Heart left ventricle (tissue), 16 donors: ENCODE data around the gene RTN3. TPM values are rescaled to one million over a fixed set of nuclear protein-coding genes. Genes with fewer than 3 reads are reported as not detected.

Experiments used
- ATAC-seq, 4 donors: fragments of 200-7000 bp; cut with Tn5 transposase; one replicate each; pipeline ENCODE4 v1.9.1; 2020 to 2022; ENCODE audit warnings: moderate library complexity in 4 of 4, mild to moderate bottlenecking in 3 of 4, moderate number of reproducible peaks in 1 of 4
- DNase-seq, 5 donors: peaks; one replicate each; pipeline ENCODE4 v3.0.0-alpha.2; 2020
- H3K27ac ChIP-seq, 12 donors: fragments of 200-600 bp; sonication (generic) in 4 of 12; one replicate each; pipeline versions ENCODE4 v1.5.0 to v1.8.0; 2016 to 2022; ENCODE audit warnings: mild to moderate bottlenecking in 2 of 12
- H3K27me3 ChIP-seq, 9 donors: fragments of 200-600 bp; sonication (generic) in 2 of 9; one replicate each; pipeline versions ENCODE4 v1.5.1 to v1.8.0; 2016 to 2022; ENCODE audit warnings: mild to moderate bottlenecking in 3 of 9
- H3K36me3 ChIP-seq, 9 donors: fragments of 200-600 bp; sonication (generic) in 2 of 9; one replicate each; pipeline versions ENCODE4 v1.5.0 to v1.8.0; 2018 to 2022; ENCODE audit warnings: mild to moderate bottlenecking in 2 of 9
- H3K4me1 ChIP-seq, 12 donors: fragments of 200-600 bp; sonication (generic) in 4 of 12; one replicate each; pipeline versions ENCODE4 v1.5.0 to v1.8.0; 2016 to 2022; ENCODE audit warnings: mild to moderate bottlenecking in 3 of 12
- H3K4me3 ChIP-seq, 12 donors: fragments of 200-600 bp; sonication (generic) in 4 of 12; one replicate each; pipeline versions ENCODE4 v1.5.0 to v1.8.0; 2017 to 2022; ENCODE audit warnings: mild to moderate bottlenecking in 9 of 12, moderate library complexity in 4 of 12
- H3K9me3 ChIP-seq, 12 donors: fragments of 200-600 bp; sonication (generic) in 4 of 12; one replicate each; pipeline versions ENCODE4 v1.5.0 to v1.8.0; 2016 to 2022; ENCODE audit warnings: mild to moderate bottlenecking in 1 of 12
- POLR2A ChIP-seq, 2 donors: fragments of 450-650 bp; IDR thresholded peaks; one replicate each; pipeline ENCODE4 v1.6.1; 2017; ENCODE audit warnings: antibody characterized with exemption in 2 of 2, mild to moderate bottlenecking in 2 of 2, moderate library complexity in 2 of 2
- WGBS, 4 donors: extraction: QIAGEN DNeasy Blood & Tissue Kit in 2 of 4; methylation state at CpG; one replicate each; pipeline versions ENCODE4 v1.1.5 to v1.1.7; 2013 to 2018; 5-methylcytosine and 5-hydroxymethylcytosine counted together
- intact Hi-C, 10 donors: fragments of 100-400 bp; cut with DNase I; formaldehyde crosslinking; loops; one replicate each; pipeline versions ENCODE4 v1.11.1 to v1.14.2; 2022
- polyA plus RNA-seq, 2 donors: library from polyadenylated mRNA; stranded (reverse); fragments of 200-250 nt; gene quantifications; one replicate each; pipeline ENCODE4 v1.2.3, GENCODE V29; 2013
- total RNA-seq, 9 donors: library from RNA; depleted of rRNA in 2 of 9; stranded (reverse); fragments of >200 nt in 2 of 9; fragmentation: NEBNext Ultra II Directional in 3 of 9; extraction: Animal tissue kit (Norgen Biotek cat#: 25700) in 3 of 9; gene quantifications; one replicate each; pipeline versions ENCODE4 v1.1.0 to v1.2.4, GENCODE V29; 2016 to 2023
- TF ChIP-seq, protein P1 (sequence below), 12 donors: fragments of 200-600 bp; sonication (generic) in 4 of 12; IDR thresholded peaks; one replicate each; pipeline versions ENCODE4 v1.5.0 to v1.8.0; 2018 to 2022; ENCODE audit warnings: antibody characterized with exemption in 12 of 12, mild to moderate bottlenecking in 5 of 12
- donor health status: ischemic (EF 13 %, LVEDD 7.1; RV severe dilation, severe dysfunction).
- donor health status: healthy with polysubstance abuse.
- donor health status: DM: no; HTN: yes; CAD: no.
- donor health status: DM: no; HTN: no; CAD: no.
- donor health status: ischemic (EF 25% LVEDD 6.9; RV normal size, moderate dysfunction).
- donor health status: ischemic (EF 25% LVEDD 5.7; RV mildly dilated, moderate dysfunction).
- donor health status: healthy.
- donor health status: DM: yes; HTN: yes; CAD: no.
- donor health status: ischemic (EF 35%, LVEDD 5.7; RV mildly dilated, moderate dysfunction).
- donor health status: nonischemic (EF 11% LVEDD 7.7; RV severe dilation, severe dysfunction).
- donor health status: DM: yes; HTN: yes; CAD: no.
- donor health status: PGD.
- donor health status: ischemic (EF 29% LVEDD 5.4; RV normal size, mild dysfunction).
- donor health status: nonischemic (EF 23%, LVEDD 6.1; RV moderate dilation, normal function).

RTN3 gene
- total and polyA plus RNA-seq, 11 donors: 31.2 to 82.9 (median 65.9) TPM

DNA sequence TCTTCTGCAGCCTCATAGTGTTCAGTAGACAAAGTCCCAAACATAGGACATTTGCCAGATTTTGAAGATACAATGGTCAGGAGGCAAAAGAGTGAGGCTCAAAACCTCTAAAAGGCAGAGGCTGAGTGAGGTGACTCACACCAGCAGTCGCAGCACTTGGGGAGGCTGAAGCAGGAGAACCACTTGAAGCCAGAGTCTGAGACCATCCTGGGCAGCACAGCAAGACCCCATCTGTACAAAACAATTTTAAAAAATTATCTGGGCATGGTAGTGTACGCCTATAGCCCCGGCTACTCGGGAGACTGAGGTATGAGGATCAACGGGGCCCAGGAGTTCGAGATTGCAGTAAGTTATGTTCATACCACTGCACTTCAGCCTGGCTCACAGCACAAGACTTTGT lies 101.4 kb downstream of the RTN3 start:
- 90 to 98% (median 96%) methylated on average over 6 of the region's 6 CpGs for whole genome bisulfite sequencing, 4 donors
- no peak for ATAC-seq

DNA sequence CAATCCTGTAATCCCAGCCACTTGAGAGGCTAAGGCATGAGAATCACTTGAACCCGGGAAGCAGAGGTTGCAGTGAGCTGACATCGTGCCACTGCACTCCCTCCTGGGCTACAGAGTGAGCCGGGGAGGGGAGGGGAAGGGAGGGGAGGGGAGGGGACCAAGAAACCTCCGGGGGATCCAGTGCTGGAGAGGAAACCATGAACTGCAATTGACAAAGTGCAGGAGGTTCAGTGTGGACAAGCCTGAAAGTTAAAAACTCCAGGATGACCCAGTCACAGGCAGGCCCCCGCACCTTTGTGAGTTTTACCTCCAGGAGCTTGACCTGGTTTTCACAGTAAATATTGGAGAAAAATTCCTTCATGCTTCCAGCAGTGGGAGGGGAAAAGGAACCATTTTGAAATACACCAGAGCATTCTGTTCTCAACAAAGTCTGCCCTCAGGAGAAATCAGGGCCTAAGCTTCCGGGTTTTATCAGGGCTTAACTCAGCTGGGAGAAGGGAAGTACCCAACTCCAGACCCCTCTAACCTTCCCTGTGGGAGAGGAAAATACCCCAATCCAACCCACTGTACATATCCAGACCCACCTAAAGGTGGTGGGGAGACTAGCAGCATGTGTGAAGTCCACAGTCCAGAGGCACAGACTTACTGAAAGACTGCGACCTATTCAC lies 102.8 kb downstream of the RTN3 start:
- H3K4me3 ChIP-seq: no peak overlapping the region
- H3K36me3 ChIP-seq: no peaks in the 10 kb centered on the region
- no peaks in the 10 kb centered on the region for H3K9me3 ChIP-seq
- intact Hi-C loops: no loop called here
- TF ChIP-seq, protein P1, sequence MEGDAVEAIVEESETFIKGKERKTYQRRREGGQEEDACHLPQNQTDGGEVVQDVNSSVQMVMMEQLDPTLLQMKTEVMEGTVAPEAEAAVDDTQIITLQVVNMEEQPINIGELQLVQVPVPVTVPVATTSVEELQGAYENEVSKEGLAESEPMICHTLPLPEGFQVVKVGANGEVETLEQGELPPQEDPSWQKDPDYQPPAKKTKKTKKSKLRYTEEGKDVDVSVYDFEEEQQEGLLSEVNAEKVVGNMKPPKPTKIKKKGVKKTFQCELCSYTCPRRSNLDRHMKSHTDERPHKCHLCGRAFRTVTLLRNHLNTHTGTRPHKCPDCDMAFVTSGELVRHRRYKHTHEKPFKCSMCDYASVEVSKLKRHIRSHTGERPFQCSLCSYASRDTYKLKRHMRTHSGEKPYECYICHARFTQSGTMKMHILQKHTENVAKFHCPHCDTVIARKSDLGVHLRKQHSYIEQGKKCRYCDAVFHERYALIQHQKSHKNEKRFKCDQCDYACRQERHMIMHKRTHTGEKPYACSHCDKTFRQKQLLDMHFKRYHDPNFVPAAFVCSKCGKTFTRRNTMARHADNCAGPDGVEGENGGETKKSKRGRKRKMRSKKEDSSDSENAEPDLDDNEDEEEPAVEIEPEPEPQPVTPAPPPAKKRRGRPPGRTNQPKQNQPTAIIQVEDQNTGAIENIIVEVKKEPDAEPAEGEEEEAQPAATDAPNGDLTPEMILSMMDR (IDR thresholded peaks at IDR 0.05): no peak
- no peak for TF ChIP-seq POLR2A (IDR thresholded peaks at IDR 0.05)
- H3K4me1 ChIP-seq: peaks cover 0 to 6% (median 0%) of the 10 kb centered on the region in 12 donors
- DNase-seq: no peak
- no peaks in the 10 kb centered on the region for H3K27me3 ChIP-seq
- ATAC-seq: no peak
- WGBS, 4 donors: 23 to 41% (median 38%) methylated on average over 7 of the region's 7 CpGs
- H3K27ac ChIP-seq: no peak overlapping the region

More for the DNA sequence above, 101.4 kb downstream of the RTN3 start:
- Histone ChIP-seq H3K36me3 (no peaks in the 10 kb centered on the region), H3K4me1 (peaks cover 0 to 8% (median 0%) of the 10 kb centered on the region in 12 donors), H3K4me3 (no peak overlapping the region), H3K27me3 (no peaks in the 10 kb centered on the region), H3K27ac (no peak overlapping the region), H3K9me3 (no peaks in the 10 kb centered on the region)
- TF ChIP-seq, protein P1 (IDR thresholded peaks at IDR 0.05): no peak
- TF ChIP-seq POLR2A (IDR thresholded peaks at IDR 0.05): no peak
- no peak for DNase-seq
- intact Hi-C loops: no loop called here

DNA sequence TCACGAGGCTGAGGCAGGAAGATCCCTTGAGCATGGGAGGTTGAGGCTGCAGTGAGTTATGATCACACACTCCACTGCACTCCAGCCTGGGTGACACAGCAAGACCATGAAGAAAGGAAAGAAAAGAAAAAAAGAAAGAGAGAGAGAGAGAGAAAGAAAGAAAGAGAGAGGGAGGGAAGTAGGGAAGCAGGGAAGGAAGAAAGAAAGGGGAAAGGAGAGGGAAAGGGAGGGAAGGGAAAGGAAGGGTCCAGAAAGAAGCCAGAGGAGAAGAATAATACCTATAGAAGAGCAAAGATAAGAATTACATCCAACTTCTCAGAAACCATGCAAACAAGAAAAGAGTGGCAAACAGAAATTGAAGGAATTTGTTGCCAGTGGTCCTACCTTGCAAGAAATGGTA lies 104.5 kb downstream of the RTN3 start:
- DNase-seq (no peak), ATAC-seq (no peak)
- H3K9me3 ChIP-seq: peaks cover 0 to 4% (median 0%) of the 10 kb centered on the region in 12 donors
- no peak overlapping the region for H3K4me3 ChIP-seq
- intact Hi-C loops: no loop called here
- TF ChIP-seq POLR2A (IDR thresholded peaks at IDR 0.05): no peak
- TF ChIP-seq, protein P1 (IDR thresholded peaks at IDR 0.05): no peak
- H3K27me3 ChIP-seq: no peaks in the 10 kb centered on the region
- WGBS, 4 donors: 85 to 97% (median 92%) methylated on average over 1 of the region's 1 CpG
- no peaks in the 10 kb centered on the region for H3K36me3 ChIP-seq
- H3K4me1 ChIP-seq: no peaks in the 10 kb centered on the region
- no peak overlapping the region for H3K27ac ChIP-seq

DNA sequence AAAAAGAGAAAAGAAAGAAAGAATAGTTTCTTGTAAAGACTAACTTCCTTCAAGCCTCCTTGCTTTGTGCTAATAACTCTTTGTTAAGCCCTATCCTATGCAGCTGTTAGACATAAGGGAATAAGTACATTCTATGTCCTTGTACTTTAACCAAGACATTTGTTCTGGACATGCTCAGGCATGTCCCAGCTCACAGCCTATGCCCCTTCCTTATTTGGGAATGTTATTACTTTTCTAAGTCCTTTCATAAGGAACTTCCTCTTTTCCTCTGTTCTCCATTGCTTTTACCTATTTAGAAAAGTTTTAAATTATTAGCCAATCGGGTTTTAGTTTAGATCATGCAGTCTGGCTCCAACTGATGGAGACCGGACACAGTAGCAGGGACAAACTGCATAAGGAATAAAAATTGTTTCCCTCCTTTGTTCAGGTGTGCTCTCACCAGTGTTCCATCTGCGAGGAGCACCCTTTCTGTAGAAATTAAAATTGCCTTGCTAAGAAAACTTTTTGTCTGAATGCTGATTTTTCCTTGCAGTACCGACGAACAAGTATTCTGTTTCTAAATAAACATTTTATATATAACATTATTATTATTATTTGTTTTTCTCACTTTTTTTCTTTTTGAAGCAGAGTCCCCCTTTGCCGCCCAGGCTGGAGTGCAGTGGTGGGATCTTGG lies 110.3 kb downstream of the RTN3 start:
- intact Hi-C loops: no loop called here
- H3K36me3 ChIP-seq: no peaks in the 10 kb centered on the region
- no peaks in the 10 kb centered on the region for H3K27me3 ChIP-seq
- WGBS, 4 donors: 89 to 98% (median 95%) methylated on average over 6 of the region's 6 CpGs
- no peak for ATAC-seq
- no peak overlapping the region for H3K27ac ChIP-seq
- peaks cover 0 to 24% (median 18%) of the 10 kb centered on the region in 12 donors for H3K9me3 ChIP-seq
- no peak for DNase-seq
- H3K4me1 ChIP-seq: no peaks in the 10 kb centered on the region
- TF ChIP-seq, protein P1 (IDR thresholded peaks at IDR 0.05): no peak
- no peak for TF ChIP-seq POLR2A (IDR thresholded peaks at IDR 0.05)
- no peak overlapping the region for H3K4me3 ChIP-seq
